H1 (cell line): ENCODE measurements around the gene STIM2.

Experiments used
- BCL11A ChIP-seq, 2 experiments: IDR thresholded peaks; one replicate each; pipeline ENCODE4 v1.6.1; 2011; ENCODE audit warnings: low read depth in 2 of 2, low read length in 2 of 2, mild to moderate bottlenecking in 2 of 2
- HDAC2 ChIP-seq, 2 experiments: fragments of 300-600 bp in 1 of 2; sonication (generic) in 1 of 2; IDR thresholded peaks; 2 replicates each; pipeline ENCODE4 v1.6.1; 2011 to 2012; ENCODE audit warnings: low read depth in 2 of 2, low read length in 2 of 2, mild to moderate bottlenecking in 2 of 2, moderate library complexity in 2 of 2, borderline replicate concordance in 1 of 2, inconsistent platforms in 1 of 2
- POLR2AphosphoS5 ChIP-seq: IDR thresholded peaks from 2 replicates; pipeline ENCODE4 v1.6.1; 2011; ENCODE audit warnings: low read depth, low read length
- SP2 ChIP-seq: IDR thresholded peaks from 2 replicates; pipeline ENCODE4 v1.6.1; 2012; ENCODE audit warnings: mild to moderate bottlenecking, low read length, inconsistent platforms
- TAF1 ChIP-seq: IDR thresholded peaks from 2 replicates; pipeline ENCODE4 v1.6.1; 2011; ENCODE audit warnings: mild to moderate bottlenecking, low read depth, low read length
- TF ChIP-seq, protein P1 (sequence below), 3 experiments: IDR thresholded peaks; 1 replicate in 2 of 3; 2 replicates in 1 of 3; pipeline versions ENCODE4 v1.5.1 to v1.6.1; 2011; ENCODE audit warnings: low read length in 3 of 3, mild to moderate bottlenecking in 3 of 3, inconsistent platforms in 2 of 3, low read depth in 1 of 3, moderate library complexity in 1 of 3; ENCODE audit not compliant: insufficient read depth in 1 of 3; ENCODE audit errors: control extremely low read depth in 1 of 3
- TF ChIP-seq, protein P2 (sequence below): IDR thresholded peaks from 2 replicates; pipeline ENCODE4 v1.6.1; 2011; ENCODE audit warnings: low read length, improper control_type of control experiment
- TF ChIP-seq, protein P3 (sequence below): IDR thresholded peaks from 2 replicates; pipeline ENCODE4 v1.6.1; 2012; ENCODE audit warnings: inconsistent platforms

DNA sequence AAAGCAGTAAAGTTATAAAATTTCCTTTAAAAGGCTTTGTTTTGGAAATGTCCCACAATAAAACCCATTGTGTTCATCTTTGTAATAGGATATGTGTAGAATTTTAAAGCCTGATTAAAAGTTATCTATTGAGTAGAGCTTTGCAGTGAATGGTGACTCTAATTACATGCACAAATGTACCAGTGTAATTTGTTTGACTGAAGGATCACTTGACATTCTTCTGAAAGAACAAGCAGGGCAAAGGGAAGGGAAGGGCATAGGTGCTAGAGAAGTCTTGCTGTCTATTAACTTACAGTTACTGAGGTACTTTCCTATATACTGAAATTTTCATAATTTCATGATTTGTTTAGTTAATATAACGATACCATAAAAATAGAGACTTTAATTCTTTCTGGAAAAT is 70.8 kb downstream of the STIM2 start:
- TF ChIP-seq, protein P1, sequence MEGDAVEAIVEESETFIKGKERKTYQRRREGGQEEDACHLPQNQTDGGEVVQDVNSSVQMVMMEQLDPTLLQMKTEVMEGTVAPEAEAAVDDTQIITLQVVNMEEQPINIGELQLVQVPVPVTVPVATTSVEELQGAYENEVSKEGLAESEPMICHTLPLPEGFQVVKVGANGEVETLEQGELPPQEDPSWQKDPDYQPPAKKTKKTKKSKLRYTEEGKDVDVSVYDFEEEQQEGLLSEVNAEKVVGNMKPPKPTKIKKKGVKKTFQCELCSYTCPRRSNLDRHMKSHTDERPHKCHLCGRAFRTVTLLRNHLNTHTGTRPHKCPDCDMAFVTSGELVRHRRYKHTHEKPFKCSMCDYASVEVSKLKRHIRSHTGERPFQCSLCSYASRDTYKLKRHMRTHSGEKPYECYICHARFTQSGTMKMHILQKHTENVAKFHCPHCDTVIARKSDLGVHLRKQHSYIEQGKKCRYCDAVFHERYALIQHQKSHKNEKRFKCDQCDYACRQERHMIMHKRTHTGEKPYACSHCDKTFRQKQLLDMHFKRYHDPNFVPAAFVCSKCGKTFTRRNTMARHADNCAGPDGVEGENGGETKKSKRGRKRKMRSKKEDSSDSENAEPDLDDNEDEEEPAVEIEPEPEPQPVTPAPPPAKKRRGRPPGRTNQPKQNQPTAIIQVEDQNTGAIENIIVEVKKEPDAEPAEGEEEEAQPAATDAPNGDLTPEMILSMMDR (IDR thresholded peaks at IDR 0.05; ENCODE audit: control extremely low read depth in 1 of 3, insufficient read depth in 1 of 3, low read depth in 1 of 3, low read length in 3 of 3): no peak
- TF ChIP-seq TAF1 (no peak), BCL11A (IDR thresholded peaks at IDR 0.05; ENCODE audit: low read depth in 2 of 2, low read length in 2 of 2) (no peak), HDAC2 (IDR thresholded peaks at IDR 0.05; ENCODE audit: borderline replicate concordance in 1 of 2, low read depth in 2 of 2, low read length in 2 of 2) (no peak), SP2 (no peak), POLR2AphosphoS5 (no peak)
- TF ChIP-seq, protein P2, sequence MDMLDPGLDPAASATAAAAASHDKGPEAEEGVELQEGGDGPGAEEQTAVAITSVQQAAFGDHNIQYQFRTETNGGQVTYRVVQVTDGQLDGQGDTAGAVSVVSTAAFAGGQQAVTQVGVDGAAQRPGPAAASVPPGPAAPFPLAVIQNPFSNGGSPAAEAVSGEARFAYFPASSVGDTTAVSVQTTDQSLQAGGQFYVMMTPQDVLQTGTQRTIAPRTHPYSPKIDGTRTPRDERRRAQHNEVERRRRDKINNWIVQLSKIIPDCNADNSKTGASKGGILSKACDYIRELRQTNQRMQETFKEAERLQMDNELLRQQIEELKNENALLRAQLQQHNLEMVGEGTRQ: no peak
- TF ChIP-seq, protein P3, sequence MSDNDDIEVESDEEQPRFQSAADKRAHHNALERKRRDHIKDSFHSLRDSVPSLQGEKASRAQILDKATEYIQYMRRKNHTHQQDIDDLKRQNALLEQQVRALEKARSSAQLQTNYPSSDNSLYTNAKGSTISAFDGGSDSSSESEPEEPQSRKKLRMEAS: no peak
